H54 (cell line): Measurements from ENCODE around the gene C1QTNF9.

Experiments
- DNase-seq: peaks from one replicate; pipeline ENCODE4 v3.0.0; 2011; ENCODE audit warnings: low spot score, mixed read lengths; ENCODE audit not compliant: insufficient read length
- FAIRE-seq: peaks from 3 replicates; lab custom pipeline; 2011; peaks lifted over from hg19 to GRCh38; lab: Jason Lieb, UNC
- POLR2A ChIP-seq: IDR thresholded peaks from 2 replicates; pipeline ENCODE4 v1.6.1; 2011; ENCODE audit warnings: low read depth, mild to moderate bottlenecking, low read length

Gene C1QTNF9

GRCh38 chr13:24274452-24275021, 34.8 kb upstream of the C1QTNF9 start:
- no peak for FAIRE-seq
- no peak for TF ChIP-seq POLR2A
- no peak for DNase-seq

- FAIRE-seq = no peak
- TF ChIP-seq POLR2A = no peak
- no peak for DNase-seq
These were observed 34.3 kb upstream of the C1QTNF9 start for GRCh38 chr13:24275041-24275440.

DNA sequence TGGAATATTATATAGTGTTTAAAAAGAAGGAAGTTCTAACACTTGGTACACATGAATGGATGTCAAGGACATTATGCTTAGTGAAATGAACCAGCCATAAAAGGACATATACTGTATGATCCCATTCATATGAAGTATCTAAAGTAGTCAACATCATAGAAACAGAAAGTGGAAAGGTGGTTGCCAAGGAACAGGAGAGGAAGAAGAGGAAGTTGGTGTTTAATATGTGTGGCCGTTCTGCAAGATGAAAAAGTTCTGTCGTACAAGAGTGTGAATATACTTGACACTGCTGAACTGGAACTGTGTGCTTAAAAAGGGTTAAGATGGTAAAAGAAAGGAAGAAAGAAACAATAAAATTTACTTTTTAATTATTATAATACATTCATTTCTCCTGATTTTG, 33.1 kb upstream of the C1QTNF9 start:
- FAIRE-seq (no peak), DNase-seq (no peak)
- no peak for TF ChIP-seq POLR2A

- FAIRE-seq (no peak), DNase-seq (no peak)
- TF ChIP-seq POLR2A = no peak
These were observed 32.5 kb upstream of the C1QTNF9 start for GRCh38 chr13:24276861-24277260.

DNA sequence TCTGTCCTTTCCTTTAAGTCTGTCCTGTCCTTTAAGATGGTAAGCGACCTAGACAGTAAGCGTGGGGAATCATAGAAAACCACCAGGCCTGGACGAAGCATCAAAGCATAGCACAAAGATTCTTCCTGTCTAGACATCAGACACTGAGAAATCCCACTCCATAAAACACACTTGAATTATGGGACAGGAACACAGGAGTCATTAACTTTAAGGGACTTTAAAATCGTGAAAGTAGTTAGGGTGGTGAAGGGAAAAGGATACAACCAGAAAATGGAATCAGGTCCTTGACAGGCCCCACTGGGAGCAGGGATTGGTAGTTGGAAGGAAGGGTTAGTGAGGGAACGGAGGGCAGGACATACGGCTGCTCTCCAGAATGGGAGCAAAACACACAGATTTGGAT, 31.6 kb upstream of the C1QTNF9 start:
- no peak for FAIRE-seq
- no peak for TF ChIP-seq POLR2A

DNA sequence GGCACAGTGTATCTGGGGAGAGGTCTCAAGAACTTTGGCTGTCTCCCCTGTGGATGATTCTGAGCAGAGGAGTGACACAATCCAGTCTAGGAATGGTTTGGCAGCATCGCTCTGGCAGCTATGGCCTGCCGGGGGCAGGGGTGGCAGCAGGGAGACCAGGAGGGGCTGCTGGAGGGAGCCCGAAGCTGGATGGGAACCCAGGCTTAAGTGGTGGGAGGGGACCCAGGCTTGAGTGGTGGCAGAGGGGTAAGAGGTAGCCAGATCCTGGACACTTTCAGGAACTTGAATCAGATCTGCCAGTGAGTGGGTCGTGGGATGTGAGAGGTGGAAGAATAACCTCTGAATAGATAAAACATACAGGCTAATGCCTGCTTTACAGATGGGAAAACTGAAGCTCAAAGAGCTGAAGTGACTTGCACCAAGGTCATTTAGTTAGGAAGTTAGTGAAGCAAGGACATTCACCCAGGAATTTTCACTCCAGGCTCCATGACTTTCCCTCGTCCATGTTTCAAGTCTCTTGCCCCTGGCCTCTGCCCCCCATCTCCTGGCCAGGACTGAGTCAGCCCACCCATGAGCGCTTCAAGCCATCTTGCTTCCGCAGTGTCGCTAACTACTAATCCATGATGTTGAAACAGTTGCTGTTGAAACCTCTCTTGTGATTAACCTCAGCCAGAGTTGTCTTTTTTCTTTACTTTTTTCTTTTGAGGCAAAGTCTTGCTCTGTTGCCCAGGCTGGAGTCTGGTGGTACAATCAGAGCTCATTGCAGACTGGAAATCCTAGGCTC, 29.9 kb upstream of the C1QTNF9 start:
- FAIRE-seq (no peak), DNase-seq (no peak)
- no peak for TF ChIP-seq POLR2A

More for the DNA sequence above, 31.6 kb upstream of the C1QTNF9 start:
- DNase-seq = no peak

GRCh38 chr13:24280720-24281119, 28.7 kb upstream of the C1QTNF9 start:
- no peak for TF ChIP-seq POLR2A
- FAIRE-seq (no peak), DNase-seq (no peak)

DNA sequence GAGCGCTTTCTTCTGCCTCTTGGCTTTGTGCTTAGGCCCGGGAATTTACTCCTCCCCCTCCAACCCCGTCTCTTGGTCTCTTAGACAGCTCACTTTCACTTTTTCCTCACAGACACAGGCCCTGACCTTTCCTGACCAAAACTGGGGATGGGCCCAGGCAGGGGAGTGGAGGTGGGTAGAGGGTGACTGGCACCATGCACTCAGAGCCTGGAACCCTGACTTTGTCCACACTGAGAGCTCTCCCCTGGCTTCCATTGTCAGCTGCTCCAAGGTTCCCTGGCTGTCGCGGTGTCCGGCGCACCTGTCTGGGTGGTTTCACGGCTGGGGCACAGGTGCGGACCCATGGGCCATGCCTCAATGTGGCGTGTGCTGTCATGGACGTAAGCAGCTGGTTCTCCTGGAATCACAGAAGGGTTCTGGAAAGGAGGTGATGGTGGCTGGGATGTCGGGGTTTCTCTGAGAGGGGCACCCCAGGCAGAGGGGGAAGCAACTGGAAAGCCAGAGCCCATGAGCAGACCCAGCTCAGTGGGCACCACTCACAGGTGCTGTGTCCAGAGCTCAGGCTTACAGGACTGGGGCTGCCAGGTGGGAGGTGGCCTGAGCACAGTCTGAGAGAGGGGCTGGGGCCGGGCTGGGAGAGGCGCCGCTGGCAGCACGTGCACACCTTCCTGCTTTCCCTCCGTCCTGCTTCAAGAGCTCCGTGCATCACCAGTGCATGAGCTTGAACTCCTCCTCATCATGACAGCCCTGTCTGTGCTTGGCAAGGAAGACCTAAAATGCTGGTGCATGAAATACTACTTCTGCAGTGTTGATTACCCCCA, 28.0 kb upstream of the C1QTNF9 start:
- no peak for TF ChIP-seq POLR2A
- FAIRE-seq = no peak

DNA sequence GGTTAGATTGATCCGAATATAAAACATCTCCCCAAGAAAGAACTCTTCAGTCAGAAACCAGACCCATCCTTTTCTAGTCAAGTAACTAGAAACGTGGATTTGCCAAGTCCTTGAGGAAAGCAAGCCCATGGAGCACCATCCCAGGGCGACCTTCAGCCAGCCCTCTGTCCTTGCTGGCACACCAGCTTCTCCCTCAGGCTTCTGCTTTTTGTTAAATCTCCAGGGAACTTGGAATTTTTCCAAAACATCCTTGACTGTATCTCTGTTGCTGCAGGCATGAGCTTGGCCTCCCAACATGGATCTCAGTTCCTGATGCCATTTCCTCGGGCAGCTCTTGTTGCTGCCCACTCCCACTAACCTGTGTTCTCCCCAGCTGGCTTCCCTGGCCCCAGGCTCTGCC, 27.1 kb upstream of the C1QTNF9 start:
- DNase-seq = no peak
- FAIRE-seq = no peak
- no peak for TF ChIP-seq POLR2A

More for the DNA sequence above, 28.0 kb upstream of the C1QTNF9 start:
- DNase-seq = no peak

- DNase-seq = no peak
- FAIRE-seq = no peak
- no peak for TF ChIP-seq POLR2A
These were observed 24.4 kb upstream of the C1QTNF9 start for GRCh38 chr13:24284889-24285565.

DNA sequence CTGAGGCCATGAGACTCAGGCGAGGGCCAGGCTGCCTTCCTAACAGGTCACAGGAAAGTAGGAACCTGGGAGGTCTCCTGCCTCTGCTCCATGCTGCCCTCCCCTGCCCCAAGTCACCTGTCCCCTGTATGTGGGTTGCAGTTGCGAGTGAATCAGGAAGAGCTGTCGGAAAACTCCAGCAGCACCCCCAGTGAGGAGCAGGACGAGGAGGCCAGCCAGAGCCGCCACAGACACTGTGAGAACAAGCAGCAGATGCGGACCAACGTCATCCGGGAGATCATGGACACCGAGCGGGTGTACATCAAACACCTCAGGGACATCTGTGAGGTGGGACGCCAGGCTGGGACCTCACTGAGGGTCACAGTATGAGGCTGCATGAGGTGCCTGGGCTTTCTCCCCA, 22.8 kb upstream of the C1QTNF9 start:
- FAIRE-seq = no peak
- no peak for TF ChIP-seq POLR2A

GRCh38 chr13:24287748-24288287, 21.6 kb upstream of the C1QTNF9 start:
- DNase-seq = no peak
- FAIRE-seq = no peak
- TF ChIP-seq POLR2A = no peak

More for the DNA sequence above, 22.8 kb upstream of the C1QTNF9 start:
- no peak for DNase-seq

GRCh38 chr13:24288870-24289269, 20.5 kb upstream of the C1QTNF9 start:
- FAIRE-seq = no peak
- no peak for TF ChIP-seq POLR2A
- no peak for DNase-seq
